ENCODE data around the gene RBBP8NL. TPM values are rescaled to one million over a fixed set of nuclear protein-coding genes. Genes with fewer than 3 reads are reported as not detected.
A peak's percentile ranks its signal among the peaks of the same experiment; 100 is the strongest.

RBBP8NL gene
- total and polyA plus RNA-seq, 2 donors (not counting 1 experiment from before 2014, with no cell fraction given): not detected

DNA sequence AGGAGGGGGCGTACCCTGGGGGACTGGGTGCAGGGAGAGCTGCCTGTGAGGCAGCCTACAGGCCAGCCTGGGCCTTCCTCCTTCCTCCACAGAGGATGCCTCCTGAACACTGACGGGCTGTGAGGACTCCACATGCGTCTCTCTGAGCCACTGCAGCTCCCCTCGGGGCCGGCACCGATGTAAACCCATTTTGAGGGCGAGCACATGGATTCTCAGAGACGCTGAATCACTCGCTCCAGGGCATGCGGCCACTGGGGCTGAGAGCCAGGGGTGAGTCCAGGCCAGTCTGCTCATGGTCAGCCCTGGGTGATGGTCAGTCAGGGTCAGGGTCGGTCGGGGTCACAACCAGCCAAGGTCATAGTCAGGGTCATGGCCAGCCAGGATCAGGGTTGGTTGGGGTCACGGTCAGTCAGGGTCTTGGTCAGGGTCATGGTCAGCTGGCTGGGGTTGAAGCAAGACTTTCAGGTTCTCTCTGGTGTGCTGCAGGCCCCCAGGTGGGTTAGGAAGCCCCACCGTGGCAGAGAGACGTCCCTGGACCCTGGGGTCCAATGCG, 14.7 kb upstream of the RBBP8NL start:
- Histone ChIP-seq H3K79me2 (ENCODE audit: control insufficient read depth, insufficient read depth, low read length) (no peaks in the 10 kb centered on the region), H3K4me3 (replicated peaks in 1 of 4; ENCODE audit: control extremely low read depth in 1 of 4, insufficient read depth in 1 of 4, low read depth in 3 of 4, low read length in 4 of 4) (no peak overlapping the region), H3K27me3 (ENCODE audit: control insufficient read depth, insufficient read depth, low read length) (peaks cover 2% of the 10 kb centered on the region), H4K20me1 (ENCODE audit: control insufficient read depth, extremely low read depth, insufficient read depth, low read length) (no peaks in the 10 kb centered on the region), H3K9ac (ENCODE audit: insufficient read depth, low read length) (no peak overlapping the region), H2AFZ (ENCODE audit: low read length) (no peak overlapping the region), H3K36me3 (ENCODE audit: control insufficient read depth, insufficient read depth, low read length) (no peaks in the 10 kb centered on the region), H3K27ac (ENCODE audit: insufficient read depth, low read length) (no peak overlapping the region), H3K9me3 (ENCODE audit: control insufficient read depth, insufficient read depth, low read depth, low read length) (no peaks in the 10 kb centered on the region), H3K4me1 (ENCODE audit: control insufficient read depth, extremely low read depth, insufficient read depth, low read length) (no peaks in the 10 kb centered on the region), H3K4me2 (ENCODE audit: extremely low read depth, insufficient read depth, low read length) (no peak overlapping the region)
- TF ChIP-seq EZH2 (IDR thresholded peaks at IDR 0.05; ENCODE audit: low read length, missing control alignments): no peak
- TF ChIP-seq, protein P1, sequence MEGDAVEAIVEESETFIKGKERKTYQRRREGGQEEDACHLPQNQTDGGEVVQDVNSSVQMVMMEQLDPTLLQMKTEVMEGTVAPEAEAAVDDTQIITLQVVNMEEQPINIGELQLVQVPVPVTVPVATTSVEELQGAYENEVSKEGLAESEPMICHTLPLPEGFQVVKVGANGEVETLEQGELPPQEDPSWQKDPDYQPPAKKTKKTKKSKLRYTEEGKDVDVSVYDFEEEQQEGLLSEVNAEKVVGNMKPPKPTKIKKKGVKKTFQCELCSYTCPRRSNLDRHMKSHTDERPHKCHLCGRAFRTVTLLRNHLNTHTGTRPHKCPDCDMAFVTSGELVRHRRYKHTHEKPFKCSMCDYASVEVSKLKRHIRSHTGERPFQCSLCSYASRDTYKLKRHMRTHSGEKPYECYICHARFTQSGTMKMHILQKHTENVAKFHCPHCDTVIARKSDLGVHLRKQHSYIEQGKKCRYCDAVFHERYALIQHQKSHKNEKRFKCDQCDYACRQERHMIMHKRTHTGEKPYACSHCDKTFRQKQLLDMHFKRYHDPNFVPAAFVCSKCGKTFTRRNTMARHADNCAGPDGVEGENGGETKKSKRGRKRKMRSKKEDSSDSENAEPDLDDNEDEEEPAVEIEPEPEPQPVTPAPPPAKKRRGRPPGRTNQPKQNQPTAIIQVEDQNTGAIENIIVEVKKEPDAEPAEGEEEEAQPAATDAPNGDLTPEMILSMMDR (conservative IDR thresholded peaks at IDR 0.05 in 1 of 2, IDR thresholded peaks at IDR 0.05 in 1 of 2; ENCODE audit: low read depth in 1 of 2, low read length in 2 of 2): no peak
- DNase-seq (ENCODE audit: low read depth in 2 of 2): no peak

GRCh38 chr20:62439218-62439617, 11.9 kb upstream of the RBBP8NL start:
- Histone ChIP-seq H3K9ac (ENCODE audit: insufficient read depth, low read length) (no peak overlapping the region), H3K36me3 (ENCODE audit: control insufficient read depth, insufficient read depth, low read length) (no peaks in the 10 kb centered on the region), H3K4me3 (replicated peaks in 1 of 4; ENCODE audit: control extremely low read depth in 1 of 4, insufficient read depth in 1 of 4, low read depth in 3 of 4, low read length in 4 of 4) (no peak overlapping the region), H3K27me3 (ENCODE audit: control insufficient read depth, insufficient read depth, low read length) (peaks cover 22% of the 10 kb centered on the region), H2AFZ (ENCODE audit: low read length) (no peak overlapping the region), H3K79me2 (ENCODE audit: control insufficient read depth, insufficient read depth, low read length) (no peaks in the 10 kb centered on the region), H4K20me1 (ENCODE audit: control insufficient read depth, extremely low read depth, insufficient read depth, low read length) (no peaks in the 10 kb centered on the region), H3K4me1 (ENCODE audit: control insufficient read depth, extremely low read depth, insufficient read depth, low read length) (no peaks in the 10 kb centered on the region), H3K9me3 (ENCODE audit: control insufficient read depth, insufficient read depth, low read depth, low read length) (no peaks in the 10 kb centered on the region), H3K27ac (ENCODE audit: insufficient read depth, low read length) (no peak overlapping the region), H3K4me2 (ENCODE audit: extremely low read depth, insufficient read depth, low read length) (no peak overlapping the region)
- TF ChIP-seq, protein P1 (conservative IDR thresholded peaks at IDR 0.05 in 1 of 2, IDR thresholded peaks at IDR 0.05 in 1 of 2; ENCODE audit: low read depth in 1 of 2, low read length in 2 of 2): no peak
- no peak for TF ChIP-seq EZH2 (IDR thresholded peaks at IDR 0.05; ENCODE audit: low read length, missing control alignments)
- DNase-seq (ENCODE audit: low read depth in 2 of 2): no peak

DNA sequence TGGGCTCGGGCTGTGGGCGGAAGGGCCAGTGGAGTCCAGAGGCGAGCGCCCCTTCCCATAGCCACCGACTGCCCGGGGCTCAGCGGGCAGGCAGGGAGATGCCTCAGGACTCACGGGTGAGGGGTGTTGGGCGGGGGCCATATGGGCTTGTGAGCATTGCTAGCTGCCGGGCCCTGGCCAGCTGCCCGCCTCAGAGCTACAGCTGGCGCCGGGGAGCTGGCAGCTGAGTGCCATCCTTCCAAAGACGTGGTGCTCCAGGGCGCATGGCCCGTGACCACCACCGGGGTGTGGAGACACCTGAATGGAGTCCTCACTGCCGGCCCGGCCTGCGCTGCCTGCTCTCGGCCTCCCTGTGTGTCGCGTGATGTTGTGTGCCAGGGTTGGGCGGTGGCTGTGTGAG, 10.6 kb upstream of the RBBP8NL start:
- H3K9me3 ChIP-seq (ENCODE audit: control insufficient read depth, insufficient read depth, low read depth, low read length): no peaks in the 10 kb centered on the region
- TF ChIP-seq, protein P1 (conservative IDR thresholded peaks at IDR 0.05 in 1 of 2, IDR thresholded peaks at IDR 0.05 in 1 of 2; ENCODE audit: low read depth in 1 of 2, low read length in 2 of 2): no peak
- no peak for TF ChIP-seq EZH2 (IDR thresholded peaks at IDR 0.05; ENCODE audit: low read length, missing control alignments)
- no peak overlapping the region for H3K27ac ChIP-seq (ENCODE audit: insufficient read depth, low read length)
- no peak overlapping the region for H2AFZ ChIP-seq (ENCODE audit: low read length)
- H3K4me1 ChIP-seq (ENCODE audit: control insufficient read depth, extremely low read depth, insufficient read depth, low read length): no peaks in the 10 kb centered on the region
- H3K36me3 ChIP-seq (ENCODE audit: control insufficient read depth, insufficient read depth, low read length): no peaks in the 10 kb centered on the region
- no peak overlapping the region for H3K4me3 ChIP-seq (replicated peaks in 1 of 4; ENCODE audit: control extremely low read depth in 1 of 4, insufficient read depth in 1 of 4, low read depth in 3 of 4, low read length in 4 of 4)
- no peaks in the 10 kb centered on the region for H4K20me1 ChIP-seq (ENCODE audit: control insufficient read depth, extremely low read depth, insufficient read depth, low read length)
- peak overlapping the region; percentile 23 for H3K9ac ChIP-seq (ENCODE audit: insufficient read depth, low read length)
- H3K4me2 ChIP-seq (ENCODE audit: extremely low read depth, insufficient read depth, low read length): no peak overlapping the region
- no peaks in the 10 kb centered on the region for H3K79me2 ChIP-seq (ENCODE audit: control insufficient read depth, insufficient read depth, low read length)
- H3K27me3 ChIP-seq (ENCODE audit: control insufficient read depth, insufficient read depth, low read length): peaks cover 29% of the 10 kb centered on the region
- DNase-seq (ENCODE audit: low read depth in 2 of 2): no peak

Data from fibroblast of lung (primary cell).